HG03469 (cell line): ENCODE results near the gene TMED6.

Experiments
- ATAC-seq: cut with Tn5 transposase; IDR thresholded peaks from one replicate; pipeline ENCODE4 v1.9.1; 2021; ENCODE audit warnings: mild to moderate bottlenecking, moderate library complexity, moderate number of reproducible peaks; ENCODE audit not compliant: unreplicated experiment

The TMED6 gene

DNA sequence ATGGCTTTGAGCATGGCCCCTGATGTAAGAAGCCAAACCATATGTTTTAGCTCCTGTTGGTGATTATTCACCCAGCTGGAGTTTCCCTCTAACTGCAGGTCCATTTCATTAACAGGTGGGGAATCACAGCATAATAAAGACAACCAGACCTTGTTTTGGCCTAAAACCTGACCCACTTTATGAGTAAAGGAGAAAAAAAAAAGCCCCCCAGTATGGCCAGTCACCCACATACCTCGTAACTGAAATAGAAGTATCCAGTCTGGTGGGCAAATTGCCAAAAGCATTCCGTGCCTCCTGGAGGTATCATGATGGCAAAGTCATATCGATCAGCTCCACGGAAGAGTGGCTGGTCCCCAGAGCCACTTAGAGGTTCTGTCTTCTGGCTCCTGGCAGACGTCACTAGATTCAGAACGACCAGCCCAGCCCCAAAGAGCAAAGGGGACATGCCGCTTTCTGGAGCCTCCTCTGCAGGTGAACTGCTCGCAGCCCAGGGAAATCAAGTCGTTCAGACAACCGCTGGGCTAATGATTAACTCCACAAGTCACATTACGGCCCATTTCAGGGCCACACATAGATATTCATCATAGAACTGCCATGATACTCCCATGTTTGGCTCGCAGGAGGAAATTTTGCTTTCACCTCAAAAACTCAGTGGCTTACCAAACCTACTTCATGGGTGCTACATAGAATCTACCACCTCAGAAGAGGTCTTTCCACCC lies at the start of gene TMED6:
TSS of gene TMED6 (minus strand) at position 478 of the 719 bp plus-strand sequence. CDS start at position 445, 33 bp downstream.
- ATAC-seq = no peak

DNA sequence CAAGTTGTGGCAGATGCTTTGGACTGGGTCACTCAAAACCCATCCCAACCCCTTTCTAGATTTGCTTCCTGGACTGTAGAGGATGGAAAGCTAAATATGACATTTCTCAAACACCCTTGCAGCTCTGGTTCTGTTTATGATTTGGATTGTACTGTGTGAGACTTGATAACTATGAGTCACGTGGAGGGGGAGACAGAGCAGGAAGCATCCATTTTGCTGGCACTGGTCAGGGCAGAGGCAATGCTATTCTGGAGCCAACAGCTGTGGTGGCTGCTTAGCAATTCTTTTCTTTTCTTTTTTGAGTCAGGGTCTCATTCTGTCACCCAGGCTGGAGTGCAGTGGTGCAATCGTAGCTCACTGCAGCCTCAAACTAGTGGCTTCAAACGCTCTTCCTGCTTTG lies 47.8 kb upstream of the TMED6 start:
- ATAC-seq = no peak

DNA sequence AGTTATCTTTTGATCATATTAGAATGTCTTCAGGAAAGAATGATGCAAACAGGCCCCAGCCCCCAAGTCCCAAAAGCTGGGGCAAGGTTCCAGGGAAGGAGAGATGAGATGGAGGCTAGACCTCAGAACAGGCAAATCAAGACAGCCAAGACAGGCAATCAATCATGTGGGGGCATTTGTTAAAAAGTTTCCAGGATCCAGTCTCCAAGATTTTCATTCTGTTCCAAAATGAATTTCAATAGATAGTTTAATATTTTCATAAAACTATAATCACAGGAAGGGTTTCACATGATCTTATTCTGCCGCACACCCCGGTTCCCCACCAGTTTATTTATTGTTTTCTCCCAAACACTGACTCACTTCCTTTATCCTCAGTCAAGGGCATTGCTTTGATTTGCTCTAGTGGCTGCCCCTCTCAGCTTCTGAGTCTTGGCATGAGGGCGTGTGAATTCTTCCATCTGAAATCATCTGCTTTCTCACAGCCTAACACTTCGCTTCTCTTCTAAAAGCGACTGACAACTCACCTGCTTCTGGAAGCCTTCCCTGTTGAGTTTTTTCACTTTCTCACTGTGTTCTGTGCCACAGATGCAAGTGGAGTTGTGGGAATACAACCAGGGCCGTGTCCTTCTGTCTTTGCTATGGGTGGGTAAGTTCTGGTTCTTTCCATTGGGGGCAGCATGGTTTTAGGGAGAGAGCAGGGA lies 46.4 kb upstream of the TMED6 start:
- no peak for ATAC-seq

DNA sequence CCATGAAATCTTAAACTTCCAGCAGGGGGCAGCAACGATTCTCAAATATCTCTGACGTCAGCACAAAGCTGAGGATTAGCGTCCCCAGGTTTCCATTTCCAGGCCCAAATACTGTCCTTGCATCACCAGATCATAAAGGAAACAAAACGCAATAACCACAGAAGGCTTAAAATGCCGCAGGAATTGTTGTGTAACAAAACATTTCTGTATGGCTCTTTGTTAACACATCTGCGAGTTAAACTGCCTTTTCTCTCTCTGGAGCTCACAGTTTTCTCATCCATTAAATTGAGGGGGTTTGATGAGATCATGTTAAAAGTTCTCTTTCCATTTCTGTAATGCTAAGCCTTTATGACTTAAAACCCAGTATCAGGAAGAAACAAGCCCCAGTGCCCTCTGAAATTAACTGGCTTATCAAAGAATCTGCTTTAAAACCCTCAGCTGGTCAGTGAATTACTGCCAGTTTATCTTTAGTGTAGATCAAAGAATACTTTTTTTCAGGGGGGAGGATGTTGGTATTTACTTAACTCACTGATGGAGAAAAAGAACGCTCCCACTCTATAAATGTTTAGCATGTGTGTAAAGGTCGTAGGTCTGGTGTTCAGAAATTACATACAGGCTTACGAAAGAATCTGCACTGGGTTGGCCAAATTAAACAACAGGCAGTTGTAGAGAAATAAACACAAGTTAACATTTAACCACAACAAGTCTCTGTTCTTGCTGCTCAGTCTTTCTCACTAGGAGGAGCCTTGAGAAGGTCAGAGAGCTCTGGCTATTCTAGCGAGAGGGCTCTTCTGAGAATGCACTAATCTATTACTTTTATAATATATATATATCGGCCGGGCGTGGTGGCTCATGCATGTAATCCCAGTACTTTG lies 44.8 kb upstream of the TMED6 start:
- ATAC-seq = no peak

DNA sequence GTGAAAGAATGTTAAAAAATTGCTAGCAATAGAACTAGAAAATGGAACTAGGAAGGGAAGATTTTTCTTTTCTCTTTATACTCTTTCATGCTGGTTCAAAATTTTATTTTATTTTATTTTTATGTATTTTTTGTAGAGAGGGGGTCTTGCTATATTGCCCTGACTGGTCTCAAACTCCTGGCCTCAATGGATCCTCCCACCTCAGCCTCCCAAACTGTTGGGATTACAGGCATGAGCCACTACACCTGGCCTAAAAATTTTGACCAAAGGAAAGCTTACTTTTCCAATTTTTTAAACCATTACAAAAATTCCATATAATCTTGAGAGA lies 44.2 kb upstream of the TMED6 start:
- ATAC-seq = no peak

DNA sequence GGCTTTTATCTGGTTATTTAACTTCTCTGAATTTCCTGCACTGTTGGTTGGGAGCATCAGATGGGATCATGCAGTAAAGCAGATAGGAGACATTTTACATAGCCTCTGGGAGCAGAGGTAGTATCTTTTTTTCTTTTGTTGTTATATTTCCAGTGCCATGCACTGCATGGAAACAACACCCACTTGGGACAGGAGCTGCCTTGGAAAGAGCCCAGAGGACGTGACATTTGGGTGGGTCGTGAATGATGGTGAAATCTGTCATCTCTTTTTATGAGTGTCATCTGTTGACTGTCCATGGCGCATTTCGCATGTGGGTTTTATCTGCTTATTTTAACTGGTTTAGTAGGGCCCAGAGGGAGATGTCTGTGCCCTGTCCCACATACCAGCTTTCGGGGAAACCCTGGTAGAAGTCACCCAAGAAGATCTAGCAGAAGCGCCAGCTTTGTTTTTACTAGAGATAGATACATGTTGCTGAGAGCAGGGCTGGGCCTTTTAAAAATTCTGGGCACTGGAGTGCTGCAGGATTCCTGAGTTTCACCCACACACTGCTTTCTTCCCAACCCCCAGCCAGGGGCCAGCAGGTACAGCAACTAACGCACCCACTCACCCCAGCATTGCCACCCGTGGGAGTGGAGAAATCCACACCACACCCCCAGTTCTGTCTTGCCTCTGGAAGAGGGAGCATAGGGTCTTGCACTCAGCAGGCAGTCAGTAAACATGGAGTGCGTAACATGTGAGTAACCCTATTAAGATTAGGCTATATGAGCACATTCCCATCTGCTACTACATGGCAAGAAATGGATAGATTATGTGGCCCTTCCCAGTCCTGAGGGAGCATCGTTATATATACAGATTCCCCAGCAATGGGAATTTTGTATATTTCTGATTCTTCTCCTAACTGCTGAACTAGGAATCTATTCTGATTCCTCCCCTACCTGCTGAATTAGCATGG lies 42.6 kb upstream of the TMED6 start:
- ATAC-seq = no peak

DNA sequence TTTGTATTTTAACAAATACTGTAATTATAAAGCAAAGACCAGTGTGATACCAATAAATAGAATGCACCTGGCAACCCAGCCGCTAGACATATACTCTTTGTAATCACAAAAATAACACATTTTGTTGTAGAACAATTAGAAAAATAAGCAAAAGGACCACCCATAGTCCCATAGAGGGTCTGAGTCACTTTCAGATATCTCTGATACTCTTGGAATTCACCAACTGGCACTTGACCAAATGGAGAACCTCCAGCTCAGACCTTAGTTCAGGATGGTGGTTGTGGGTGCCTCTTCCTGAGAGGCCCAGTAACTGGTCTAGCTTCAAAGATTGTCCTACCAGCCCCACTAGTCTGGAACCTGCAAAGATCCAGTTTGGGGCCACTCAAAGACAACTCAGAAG lies 35.0 kb upstream of the TMED6 start:
- ATAC-seq = no peak

DNA sequence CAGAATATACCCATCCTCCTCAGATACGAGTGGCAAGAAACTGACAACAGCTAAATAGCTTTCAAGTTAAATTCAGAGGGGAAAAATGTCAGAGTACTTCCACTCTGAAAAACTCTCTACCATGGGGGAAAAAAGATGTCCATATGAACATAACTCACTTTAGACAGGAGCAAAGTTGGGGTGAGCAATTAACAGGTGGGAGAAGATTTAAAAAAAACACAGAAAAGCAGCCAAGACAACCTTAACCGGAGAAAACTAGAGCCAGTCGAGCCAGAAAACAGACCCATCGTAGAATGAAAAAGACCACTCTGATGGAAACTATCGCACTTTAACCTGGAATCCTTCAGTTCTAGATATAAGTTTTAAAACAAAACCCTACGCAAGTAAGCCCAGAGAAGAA lies 33.4 kb upstream of the TMED6 start:
- no peak for ATAC-seq

DNA sequence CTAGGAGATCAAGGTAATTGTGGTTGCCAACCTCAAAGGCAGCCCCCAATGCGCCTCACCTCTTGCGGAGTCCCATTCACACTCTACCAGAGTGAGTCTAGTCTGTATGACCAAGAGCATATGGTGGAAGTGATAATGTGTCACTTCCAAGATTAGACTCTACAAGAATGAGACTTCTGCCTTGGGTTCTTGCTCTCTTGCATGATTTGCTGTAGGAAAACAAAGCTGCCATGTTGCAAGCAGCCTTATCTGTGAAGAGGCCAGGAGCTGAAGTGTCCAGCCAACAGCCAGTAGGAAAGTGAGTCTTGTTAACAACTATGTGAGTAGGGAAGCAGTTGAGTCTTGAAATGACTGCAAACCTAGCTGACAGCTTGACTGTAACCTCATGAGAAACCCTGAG lies 30.8 kb upstream of the TMED6 start:
- ATAC-seq = no peak

DNA sequence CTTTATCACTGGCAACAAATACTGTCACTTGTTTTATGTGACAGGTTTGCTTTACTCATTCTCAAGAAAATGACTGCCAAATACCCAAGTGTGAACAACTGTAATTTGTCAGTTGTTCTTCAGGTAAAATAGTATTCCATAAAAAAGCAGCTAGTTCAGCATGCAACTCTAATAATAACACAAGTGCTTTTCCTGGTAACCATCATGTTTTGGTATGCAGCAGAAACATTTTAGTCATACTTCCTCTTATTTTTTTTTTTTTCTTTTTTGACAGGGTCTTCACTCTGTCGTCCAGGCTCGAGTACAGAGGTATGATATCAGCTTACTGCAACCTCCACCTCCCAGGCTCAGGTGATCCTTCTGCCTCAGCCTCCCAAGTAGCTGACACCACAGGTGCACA lies 29.6 kb upstream of the TMED6 start:
- no peak for ATAC-seq

DNA sequence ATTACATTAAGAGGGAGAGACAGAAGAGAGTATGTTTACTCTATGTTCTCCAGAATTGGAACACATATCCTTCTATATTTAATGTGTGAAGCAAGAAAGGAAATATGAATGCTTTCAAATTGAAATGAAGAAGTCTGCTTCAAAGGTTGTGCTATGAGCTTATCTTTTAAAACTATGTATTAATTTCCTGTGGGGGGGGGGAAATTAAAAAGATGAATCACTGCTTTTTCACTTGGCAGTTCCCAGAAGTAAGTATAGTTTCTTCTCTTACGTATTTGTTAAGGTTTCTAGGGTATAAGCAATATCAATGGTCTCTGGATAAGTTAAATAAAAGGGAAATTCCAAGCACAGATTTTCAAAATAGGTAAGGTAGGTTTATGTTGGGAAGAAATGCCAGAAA lies 27.2 kb upstream of the TMED6 start:
- ATAC-seq = no peak

DNA sequence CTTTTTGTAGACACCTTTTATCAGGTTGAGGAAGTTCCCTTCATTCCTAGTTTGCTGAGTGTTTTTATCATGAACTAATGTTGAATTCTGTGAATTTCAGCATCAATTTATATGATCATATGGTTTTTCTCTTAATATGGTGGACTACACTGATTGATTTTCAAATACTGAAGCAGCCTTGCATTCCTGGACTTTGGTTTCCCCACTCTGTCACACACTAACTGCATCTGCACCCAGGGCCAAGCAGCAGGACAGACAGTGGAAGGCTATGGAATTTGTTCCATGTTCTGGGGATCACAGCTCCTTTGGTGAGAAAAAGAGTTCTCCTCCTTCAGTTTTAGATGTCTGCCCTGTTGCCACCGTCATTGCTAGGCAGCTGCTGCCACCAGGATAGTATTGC lies 26.4 kb upstream of the TMED6 start:
- no peak for ATAC-seq

DNA sequence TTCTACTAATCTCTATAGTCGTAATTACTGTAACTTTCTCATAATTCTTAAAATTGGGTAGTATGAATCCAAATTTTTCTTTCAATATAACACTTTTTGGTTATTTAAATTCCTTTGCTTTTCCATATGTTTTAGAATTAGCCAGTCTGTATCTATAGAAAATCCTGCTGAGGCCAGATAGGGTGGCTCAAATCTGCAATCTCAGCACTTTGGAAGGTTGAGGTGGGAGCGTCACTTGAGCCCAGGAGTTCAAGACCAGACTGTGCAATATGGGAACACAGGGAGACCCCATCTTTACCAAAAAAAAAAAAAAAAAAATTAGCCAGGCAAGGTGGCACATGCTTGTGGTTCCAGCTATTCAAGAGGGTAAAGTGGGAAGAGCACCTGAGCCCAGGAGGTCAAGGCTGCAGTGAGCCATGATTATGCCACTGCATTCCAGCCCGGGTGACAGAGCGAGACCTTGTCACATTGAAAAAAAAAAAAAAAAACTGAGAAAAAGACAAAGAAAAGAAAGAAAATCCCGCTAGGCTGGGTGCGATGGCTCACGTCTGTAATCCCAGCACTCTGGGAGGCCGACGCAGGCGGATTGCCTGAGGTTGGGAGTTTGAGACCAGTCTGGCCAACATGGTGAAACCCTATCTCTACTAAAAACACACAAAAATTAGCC lies 24.9 kb upstream of the TMED6 start:
- no peak for ATAC-seq

DNA sequence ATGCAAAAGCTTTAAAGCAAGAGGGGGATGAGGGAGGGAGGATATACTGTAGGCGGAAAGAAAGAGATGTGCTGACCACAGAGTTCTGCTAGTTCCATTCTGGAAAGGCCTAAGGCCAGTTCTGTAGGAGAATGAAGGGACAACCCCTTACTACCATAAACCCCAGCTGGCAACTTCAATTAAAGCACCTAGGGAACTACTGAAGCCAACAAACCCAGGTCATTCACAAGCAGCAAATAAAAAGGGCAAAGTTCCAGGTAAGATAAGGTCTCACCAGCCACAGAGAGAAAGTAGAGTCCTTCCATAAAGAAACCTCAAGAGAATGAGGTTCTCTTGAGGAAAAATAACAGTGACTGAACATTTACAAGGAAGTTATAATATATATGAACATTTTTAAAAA lies 21.4 kb upstream of the TMED6 start:
- no peak for ATAC-seq

DNA sequence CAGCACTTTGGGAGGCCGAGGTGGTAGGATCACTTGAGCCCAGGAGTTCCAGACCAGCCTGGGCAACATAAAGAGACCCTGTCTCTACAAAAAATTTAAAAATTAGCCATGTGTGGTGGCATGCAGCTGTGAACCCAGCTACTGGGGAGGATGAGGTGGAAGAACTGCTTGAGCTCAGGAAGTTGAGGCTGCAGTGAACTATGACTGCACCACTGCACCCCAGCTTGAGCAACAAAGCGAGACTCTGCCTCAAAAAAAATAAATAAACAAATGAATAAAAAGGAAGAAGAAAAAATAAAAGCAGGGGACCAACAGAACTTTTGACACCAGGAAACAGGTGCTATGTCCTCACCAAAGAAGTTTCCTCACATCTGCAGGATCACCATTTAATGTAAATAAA lies 20.0 kb upstream of the TMED6 start:
- no peak for ATAC-seq

DNA sequence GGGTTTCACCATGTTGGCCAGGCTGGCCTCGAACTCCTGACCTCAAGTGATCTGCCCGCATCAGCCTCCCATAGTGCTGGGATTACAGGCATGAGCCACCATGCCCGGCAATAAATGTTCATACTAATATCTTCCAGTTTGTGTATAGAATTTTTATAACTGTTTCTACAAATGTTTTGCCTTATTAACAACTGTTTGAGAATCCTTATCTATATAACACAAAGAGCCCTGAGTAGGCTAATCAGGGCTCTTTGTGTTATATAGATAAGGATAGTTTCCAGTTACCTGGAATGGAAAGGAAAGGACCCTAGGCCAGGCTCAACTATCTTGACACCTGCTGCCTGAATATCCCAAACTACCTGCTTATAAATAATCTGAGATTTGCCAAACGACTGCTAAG lies 17.3 kb upstream of the TMED6 start:
- no peak for ATAC-seq

DNA sequence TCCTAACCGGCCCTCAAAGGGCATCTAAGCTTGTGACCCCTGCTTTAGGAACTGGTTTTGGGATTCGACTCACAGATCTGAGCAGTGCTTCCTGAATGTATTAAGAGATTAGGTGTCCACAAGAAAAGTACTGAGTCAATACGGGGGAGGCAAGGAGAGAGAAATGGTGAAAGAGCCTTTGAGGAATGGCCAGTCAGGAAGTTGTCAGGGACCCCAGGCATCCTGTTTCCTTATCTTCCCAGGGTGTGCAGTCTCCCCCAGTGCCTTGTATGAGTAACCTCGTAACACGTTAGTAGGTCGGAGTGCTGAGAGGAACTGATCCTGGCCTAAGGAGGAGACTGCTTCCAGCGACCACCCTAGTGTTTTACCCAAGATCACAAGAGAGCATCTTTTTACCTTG lies 16.4 kb upstream of the TMED6 start:
- no peak for ATAC-seq

DNA sequence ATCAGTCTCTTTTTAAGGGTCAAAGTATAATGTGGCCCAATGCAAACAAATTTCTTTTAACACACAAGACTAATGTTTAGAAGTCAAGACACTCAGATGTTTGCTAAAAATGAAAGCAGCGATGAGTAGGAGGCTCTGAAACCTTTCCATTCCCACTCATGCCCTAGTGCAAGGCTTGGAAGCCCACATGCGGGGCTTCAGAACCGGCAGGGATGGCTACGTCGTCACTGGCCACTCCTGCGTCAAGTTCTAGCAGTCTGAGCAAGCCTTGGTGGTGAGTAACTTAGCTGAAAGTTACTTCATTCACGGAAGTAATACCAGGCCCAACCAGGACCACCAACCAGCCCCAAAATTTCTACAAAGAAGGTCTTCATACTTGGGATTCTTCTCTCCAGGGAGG lies 14.8 kb upstream of the TMED6 start:
- no peak for ATAC-seq

DNA sequence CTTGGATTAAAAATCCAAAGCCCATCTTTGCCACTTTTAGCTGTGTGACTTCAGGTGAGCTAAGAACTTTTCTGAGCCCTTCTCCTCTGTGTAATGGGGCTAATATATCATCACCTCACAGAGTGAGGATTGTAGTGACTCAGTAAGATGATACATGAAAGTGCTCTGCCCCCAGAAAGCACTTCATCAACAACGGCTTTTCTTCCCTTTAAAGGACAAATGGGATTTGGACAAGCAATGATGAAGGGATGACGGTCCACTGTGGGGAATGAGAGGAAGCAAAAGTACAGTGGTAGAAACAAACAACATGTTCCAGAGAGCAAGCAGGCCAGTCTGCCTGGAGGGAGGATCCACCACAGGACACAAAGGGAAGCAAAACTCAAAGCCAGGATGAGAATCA lies 14.3 kb upstream of the TMED6 start:
- ATAC-seq = no peak

DNA sequence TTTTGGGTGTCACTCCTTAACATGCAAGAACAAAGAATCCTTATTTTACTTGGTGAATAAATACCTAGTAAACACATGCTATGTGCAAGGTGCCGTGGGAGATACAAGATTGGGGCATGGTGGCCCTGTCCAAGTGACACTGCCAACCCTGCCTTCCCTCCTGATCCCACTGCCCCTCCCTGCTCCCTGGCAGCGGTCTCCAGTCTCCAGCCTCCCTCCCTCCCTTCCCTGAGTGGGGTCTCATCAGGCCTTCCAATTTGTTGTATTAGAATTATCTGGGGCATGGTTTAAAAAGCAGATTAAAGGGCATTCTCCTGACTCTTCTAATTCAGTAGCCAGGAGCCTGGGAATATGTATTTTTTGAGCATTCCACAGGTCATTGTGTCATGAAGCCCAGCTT lies 12.5 kb upstream of the TMED6 start:
- ATAC-seq = no peak
